Ascending aorta (tissue), 2 donors: ENCODE data around the gene PSMD8. TPM values are rescaled to one million over a fixed set of nuclear protein-coding genes. Genes with fewer than 3 reads are reported as not detected.
A peak's percentile ranks its signal among the peaks of the same experiment; 100 is the strongest.

ENCODE experiments used
- DNase-seq, 2 donors: peaks; one replicate each; pipeline ENCODE4 v3.0.0-alpha.2; 2019; ENCODE audit warnings: low spot score in 2 of 2
- H3K27ac ChIP-seq, 2 donors: fragments of 200-600 bp; sonication (generic); one replicate each; pipeline ENCODE4 v1.5.1; 2016 to 2017; ENCODE audit warnings: mild to moderate bottlenecking in 1 of 2
- H3K27me3 ChIP-seq: fragments of 200-600 bp; sonication (generic); one replicate; pipeline ENCODE4 v1.5.1; 2017
- H3K36me3 ChIP-seq, 2 donors: fragments of 200-600 bp; sonication (generic); one replicate each; pipeline ENCODE4 v1.5.1; 2016
- H3K4me1 ChIP-seq, 2 donors: fragments of 200-600 bp; sonication (generic); one replicate each; pipeline ENCODE4 v1.5.1; 2016 to 2017; ENCODE audit warnings: mild to moderate bottlenecking in 1 of 2
- H3K4me3 ChIP-seq, 2 donors: fragments of 200-600 bp; sonication (generic); one replicate each; pipeline ENCODE4 v1.5.1; 2016 to 2017; ENCODE audit warnings: mild to moderate bottlenecking in 1 of 2
- H3K9me3 ChIP-seq, 2 donors: fragments of 200-600 bp; sonication (generic); one replicate each; pipeline ENCODE4 v1.5.1; 2016
- intact Hi-C: fragments of 100-400 bp; cut with DNase I; formaldehyde crosslinking; loops from one replicate; pipeline ENCODE4 v1.15.1; 2023
- total RNA-seq: library from RNA; depleted of rRNA; stranded (reverse); fragments of >200 nt; gene quantifications from one replicate; pipeline ENCODE4 v1.1.0, GENCODE V29; 2016
- TF ChIP-seq, protein P1 (sequence below), 3 experiments: fragments of 200-600 bp in 2 of 3; fragments of 450-650 bp in 1 of 3; sonication (generic) in 2 of 3; IDR thresholded peaks; one replicate each; pipeline ENCODE4 v1.5.1; 2016 to 2019; ENCODE audit warnings: antibody characterized with exemption in 3 of 3, mild to moderate bottlenecking in 1 of 3, moderate library complexity in 1 of 3

Gene PSMD8
- total RNA-seq, 1 donor from 2014 or later: 235 TPM

DNA sequence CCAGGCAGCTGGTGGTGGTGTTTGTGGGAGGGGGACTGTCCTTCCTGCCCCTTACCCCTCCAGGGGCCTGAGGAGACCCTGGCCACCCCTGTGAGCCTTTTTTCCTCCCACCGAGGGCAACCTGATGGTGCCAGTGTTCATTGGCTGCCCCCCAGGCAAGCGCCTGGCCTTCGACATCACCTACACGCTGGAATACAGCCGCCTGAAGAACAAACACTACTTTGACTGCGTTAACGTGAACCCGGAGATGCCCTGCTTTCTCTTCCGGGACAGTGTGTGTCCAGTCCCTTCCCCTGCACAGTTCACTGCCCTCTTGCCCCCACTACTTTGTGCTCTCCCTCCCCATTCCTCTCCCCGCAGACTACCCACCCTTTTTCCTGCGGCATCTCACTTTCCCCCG, 7.3 kb upstream of the PSMD8 start:
- TF ChIP-seq, protein P1, sequence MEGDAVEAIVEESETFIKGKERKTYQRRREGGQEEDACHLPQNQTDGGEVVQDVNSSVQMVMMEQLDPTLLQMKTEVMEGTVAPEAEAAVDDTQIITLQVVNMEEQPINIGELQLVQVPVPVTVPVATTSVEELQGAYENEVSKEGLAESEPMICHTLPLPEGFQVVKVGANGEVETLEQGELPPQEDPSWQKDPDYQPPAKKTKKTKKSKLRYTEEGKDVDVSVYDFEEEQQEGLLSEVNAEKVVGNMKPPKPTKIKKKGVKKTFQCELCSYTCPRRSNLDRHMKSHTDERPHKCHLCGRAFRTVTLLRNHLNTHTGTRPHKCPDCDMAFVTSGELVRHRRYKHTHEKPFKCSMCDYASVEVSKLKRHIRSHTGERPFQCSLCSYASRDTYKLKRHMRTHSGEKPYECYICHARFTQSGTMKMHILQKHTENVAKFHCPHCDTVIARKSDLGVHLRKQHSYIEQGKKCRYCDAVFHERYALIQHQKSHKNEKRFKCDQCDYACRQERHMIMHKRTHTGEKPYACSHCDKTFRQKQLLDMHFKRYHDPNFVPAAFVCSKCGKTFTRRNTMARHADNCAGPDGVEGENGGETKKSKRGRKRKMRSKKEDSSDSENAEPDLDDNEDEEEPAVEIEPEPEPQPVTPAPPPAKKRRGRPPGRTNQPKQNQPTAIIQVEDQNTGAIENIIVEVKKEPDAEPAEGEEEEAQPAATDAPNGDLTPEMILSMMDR (IDR thresholded peaks at IDR 0.05): no peak
- H3K27me3 ChIP-seq: no peaks in the 10 kb centered on the region

DNA sequence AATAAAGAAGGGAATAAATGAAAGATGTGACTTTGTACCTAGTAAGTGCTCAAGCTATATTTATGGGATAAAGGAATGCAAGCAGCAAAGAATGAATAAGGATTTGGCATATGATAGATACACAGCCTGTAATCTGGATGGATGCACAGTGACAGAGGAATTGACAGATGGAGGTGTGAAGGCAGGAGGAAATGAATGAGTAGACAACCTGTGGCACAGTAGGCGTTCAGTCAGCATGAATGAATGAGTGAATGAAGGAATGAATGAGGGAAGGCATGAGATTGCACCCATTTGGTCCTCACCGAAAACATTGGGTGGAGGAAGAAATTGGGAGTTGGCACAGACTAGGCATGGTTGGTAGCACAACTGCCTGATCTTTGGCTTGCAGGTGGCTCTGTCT, 4.8 kb upstream of the PSMD8 start:
- Histone ChIP-seq H3K4me3 (no peak overlapping the region), H3K9me3 (no peaks in the 10 kb centered on the region), H3K4me1 (no peaks in the 10 kb centered on the region), H3K27me3 (no peaks in the 10 kb centered on the region), H3K27ac (no peak overlapping the region), H3K36me3 (no peaks in the 10 kb centered on the region)
- intact Hi-C loops: no loop called here
- DNase-seq: no peak
- TF ChIP-seq, protein P1 (IDR thresholded peaks at IDR 0.05): no peak

More for the DNA sequence above, 7.3 kb upstream of the PSMD8 start:
- Histone ChIP-seq H3K27ac (no peak overlapping the region), H3K36me3 (no peaks in the 10 kb centered on the region), H3K4me3 (no peak overlapping the region), H3K4me1 (peaks cover 0 to 6% of the 10 kb centered on the region in 2 donors), H3K9me3 (no peaks in the 10 kb centered on the region)
- intact Hi-C loops: no loop called here
- no peak for DNase-seq

DNA sequence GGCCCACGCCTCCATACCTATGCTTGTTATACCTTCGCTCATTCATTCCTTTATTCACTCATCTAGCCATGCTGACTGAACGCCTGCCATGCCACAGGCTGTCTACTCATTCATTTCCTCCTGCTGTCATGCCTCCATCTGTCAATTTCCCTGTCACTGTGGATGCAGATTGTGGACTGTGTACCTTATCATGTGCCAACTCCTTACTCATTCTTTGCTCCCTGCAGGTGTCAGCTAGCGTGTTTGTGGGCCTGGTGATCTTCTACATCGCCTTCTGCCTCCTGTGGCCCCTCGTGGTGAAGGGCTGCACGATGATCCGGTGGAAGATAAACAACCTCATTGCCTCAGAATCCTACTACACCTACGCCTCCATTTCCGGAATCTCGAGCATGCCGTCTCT, 4.1 kb upstream of the PSMD8 start:
- DNase-seq: no peak
- intact Hi-C loops: loop anchor here (5.0 kb wide), 1 partner anchor 138 kb away; no protein-coding TSS in a partner anchor
- Histone ChIP-seq H3K9me3 (no peaks in the 10 kb centered on the region), H3K27ac (no peak overlapping the region), H3K4me3 (no peak overlapping the region), H3K4me1 (peaks cover 0 to under 1% of the 10 kb centered on the region in 2 donors), H3K27me3 (no peaks in the 10 kb centered on the region), H3K36me3 (no peaks in the 10 kb centered on the region)
- TF ChIP-seq, protein P1 (IDR thresholded peaks at IDR 0.05): no peak

DNA sequence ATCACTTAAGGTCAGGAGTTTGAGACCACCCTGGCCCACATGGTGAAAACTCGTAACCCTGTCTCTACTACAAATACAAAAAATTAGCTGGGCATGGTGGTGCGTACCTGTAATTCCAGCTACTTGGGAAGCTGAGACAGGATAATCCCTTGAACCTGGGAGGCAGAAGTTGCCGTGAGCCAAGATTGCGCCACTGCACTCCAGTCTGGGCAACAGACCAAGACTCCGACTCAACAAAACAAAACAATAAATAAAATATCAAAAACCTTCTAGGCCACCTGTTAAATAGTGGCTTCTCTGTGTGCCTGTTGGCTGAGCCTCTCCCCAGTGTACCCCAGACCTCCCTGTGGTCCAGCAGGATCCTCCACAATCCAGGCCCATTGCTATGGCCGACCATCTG, 3.3 kb upstream of the PSMD8 start:
- Histone ChIP-seq H3K4me1 (peaks cover 6 to 8% of the 10 kb centered on the region in 2 donors), H3K27ac (no peak overlapping the region), H3K9me3 (no peaks in the 10 kb centered on the region), H3K4me3 (no peak overlapping the region), H3K27me3 (no peaks in the 10 kb centered on the region), H3K36me3 (peaks cover 0 to 2% of the 10 kb centered on the region in 2 donors)
- TF ChIP-seq, protein P1 (IDR thresholded peaks at IDR 0.05): no peak
- intact Hi-C loops: loop anchor here (5.0 kb wide), 1 partner anchor 139 kb away; no protein-coding TSS in a partner anchor
- DNase-seq: no peak

DNA sequence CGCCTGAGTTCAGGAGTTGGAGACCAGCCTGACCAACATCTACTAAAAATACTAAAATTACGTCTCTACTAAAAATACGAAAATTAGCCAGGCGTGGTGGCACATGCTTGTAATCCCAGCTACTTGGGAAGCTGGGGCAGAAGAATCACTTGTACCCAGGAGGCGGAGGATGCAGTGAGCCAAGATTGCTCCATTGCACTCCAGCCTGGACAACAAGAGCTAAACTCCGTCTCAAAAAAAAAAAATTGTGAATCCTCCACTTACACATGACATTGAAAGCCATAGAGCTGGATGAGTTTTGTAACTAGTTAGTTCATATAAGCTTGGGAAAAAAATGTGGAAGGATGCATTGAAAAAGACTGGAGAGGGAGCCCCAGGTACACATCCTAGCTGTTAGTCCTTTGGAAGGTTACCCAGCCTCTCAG, 452 bp upstream of the PSMD8 start:
- no peaks in the 10 kb centered on the region for H3K27me3 ChIP-seq
- intact Hi-C loops: loop anchor here (1.0 to 5.0 kb wide), 6 partner anchors 13 to 245 kb away; partner anchors contain the start of genes EIF3K and FAM98C
- TF ChIP-seq, protein P1 (IDR thresholded peaks at IDR 0.05): no peak
- no peaks in the 10 kb centered on the region for H3K9me3 ChIP-seq
- DNase-seq: no peak
- peaks cover 9 to 17% of the 10 kb centered on the region in 2 donors for H3K36me3 ChIP-seq
- H3K27ac ChIP-seq: peak overlapping the region; percentile 79 to 84
- peaks cover 9 to 14% of the 10 kb centered on the region in 2 donors for H3K4me1 ChIP-seq
- peak overlapping the region; percentile 75 to 79 for H3K4me3 ChIP-seq
